Fibroblast of lung (primary cell): ENCODE data around the gene TIAM1. TPM values are rescaled to one million over a fixed set of nuclear protein-coding genes. Genes with fewer than 3 reads are reported as not detected.

Source experiments
- DNase-seq, 2 donors: peaks; one replicate each; pipeline versions ENCODE4 v3.0.0 to v3.0.0-alpha.2; 2010; ENCODE audit warnings: low read depth in 2 of 2
- H2AFZ ChIP-seq: 2 replicates; pipeline ENCODE4 v1.5.1; 2012; ENCODE audit warnings: low read length, control low read depth, inconsistent platforms
- H3K27ac ChIP-seq: 2 replicates; pipeline ENCODE4 v1.5.1; 2011; ENCODE audit warnings: low read length, control low read depth; ENCODE audit not compliant: insufficient read depth
- H3K27me3 ChIP-seq: 2 replicates; pipeline ENCODE4 v1.5.1; 2011; ENCODE audit warnings: mild to moderate bottlenecking, low read length; ENCODE audit not compliant: control insufficient read depth, insufficient read depth
- H3K36me3 ChIP-seq: 2 replicates; pipeline ENCODE4 v1.5.1; 2011; ENCODE audit warnings: low read length; ENCODE audit not compliant: control insufficient read depth, insufficient read depth
- H3K4me1 ChIP-seq: 2 replicates; pipeline ENCODE4 v1.5.1; 2011; ENCODE audit warnings: low read length; ENCODE audit not compliant: control insufficient read depth, insufficient read depth; ENCODE audit errors: extremely low read depth
- H3K4me2 ChIP-seq: 2 replicates; pipeline ENCODE4 v1.5.1; 2011; ENCODE audit warnings: low read length, control low read depth; ENCODE audit not compliant: insufficient read depth; ENCODE audit errors: extremely low read depth
- H3K4me3 ChIP-seq, 4 experiments: fragments of 200-600 bp in 1 of 4; sonication (generic) in 1 of 4; replicated peaks in 1 of 4; 2 replicates each; pipeline ENCODE4 v1.5.1; 2011 to 2016; ENCODE audit warnings: low read length in 4 of 4, low read depth in 3 of 4, mild to moderate bottlenecking in 3 of 4, control low read depth in 2 of 4, inconsistent platforms in 1 of 4, mixed read lengths in 1 of 4; ENCODE audit not compliant: insufficient read depth in 1 of 4; ENCODE audit errors: control extremely low read depth in 1 of 4
- H3K79me2 ChIP-seq: 2 replicates; pipeline ENCODE4 v1.5.1; 2012; ENCODE audit warnings: mild to moderate bottlenecking, low read length, inconsistent platforms; ENCODE audit not compliant: control insufficient read depth, insufficient read depth
- H3K9ac ChIP-seq: 2 replicates; pipeline ENCODE4 v1.5.1; 2011; ENCODE audit warnings: mild to moderate bottlenecking, low read length, control low read depth; ENCODE audit not compliant: insufficient read depth
- H3K9me3 ChIP-seq: 2 replicates; pipeline ENCODE4 v1.5.1; 2012; ENCODE audit warnings: low read depth, low read length; ENCODE audit not compliant: control insufficient read depth, insufficient read depth
- H4K20me1 ChIP-seq: 2 replicates; pipeline ENCODE4 v1.5.1; 2011; ENCODE audit warnings: low read length; ENCODE audit not compliant: control insufficient read depth, insufficient read depth; ENCODE audit errors: extremely low read depth
- CTCF ChIP-seq, 2 donors: IDR thresholded peaks in 1 of 2; conservative IDR thresholded peaks in 1 of 2; 1 replicate in 1 of 2; 2 replicates in 1 of 2; pipeline ENCODE4 v1.5.1; 2011 to 2012; ENCODE audit warnings: low read length in 2 of 2, control low read depth in 1 of 2, inconsistent platforms in 1 of 2, low read depth in 1 of 2, mild to moderate bottlenecking in 1 of 2
- EZH2 ChIP-seq: IDR thresholded peaks from 2 replicates; pipeline ENCODE4 v1.5.1; 2012; ENCODE audit warnings: low read length, control low read depth, mild to moderate bottlenecking; ENCODE audit errors: missing control alignments
- polyA plus RNA-seq, 2 donors: library from polyadenylated mRNA; depleted of rRNA in 1 of 2; stranded (reverse) in 1 of 2; unstranded in 1 of 2; fragments of >200 nt; gene quantifications; 2 replicates each; pipeline ENCODE4 v1.2.1, GENCODE V29; 2011 to 2012; ENCODE audit warnings: missing spikeins in 1 of 2
- total RNA-seq: library from RNA; depleted of rRNA; stranded (reverse); fragments of >200 nt; gene quantifications from 2 replicates; pipeline ENCODE4 v1.2.1, GENCODE V29; 2014

TIAM1 gene
- total and polyA plus RNA-seq, 2 donors (not counting 1 experiment from before 2014, with no cell fraction given) = under 0.01 to 0.52 TPM

- H3K9me3 ChIP-seq = no peaks in the 10 kb centered on the region
- TF ChIP-seq CTCF (conservative IDR thresholded peaks at IDR 0.05 in 1 of 2, IDR thresholded peaks at IDR 0.05 in 1 of 2; ENCODE audit: low read depth in 1 of 2, low read length in 2 of 2) (no peak), EZH2 (no peak)
- no peaks in the 10 kb centered on the region for H3K4me1 ChIP-seq
- H3K27ac ChIP-seq = no peak overlapping the region
- DNase-seq = no peak
- no peak overlapping the region for H3K4me2 ChIP-seq
- no peak overlapping the region for H2AFZ ChIP-seq
- no peaks in the 10 kb centered on the region for H3K79me2 ChIP-seq
- no peak overlapping the region for H3K4me3 ChIP-seq
- no peak overlapping the region for H3K9ac ChIP-seq
- H4K20me1 ChIP-seq = no peaks in the 10 kb centered on the region
- H3K36me3 ChIP-seq = no peaks in the 10 kb centered on the region
- H3K27me3 ChIP-seq = no peaks in the 10 kb centered on the region
Measured at GRCh38 chr21:31281561-31281960, 62.5 kb downstream of the TIAM1 start.

- Histone ChIP-seq H3K36me3 (no peaks in the 10 kb centered on the region), H3K4me1 (no peaks in the 10 kb centered on the region), H3K4me2 (no peak overlapping the region), H3K9me3 (no peaks in the 10 kb centered on the region), H3K27me3 (no peaks in the 10 kb centered on the region), H3K9ac (no peak overlapping the region), H3K79me2 (no peaks in the 10 kb centered on the region), H3K4me3 (no peak overlapping the region), H3K27ac (no peak overlapping the region), H4K20me1 (no peaks in the 10 kb centered on the region), H2AFZ (no peak overlapping the region)
- DNase-seq = peak in 1 of 2 donors; percentile 26
- TF ChIP-seq EZH2 (no peak), CTCF (conservative IDR thresholded peaks at IDR 0.05 in 1 of 2, IDR thresholded peaks at IDR 0.05 in 1 of 2; ENCODE audit: low read depth in 1 of 2, low read length in 2 of 2) (no peak)
Measured at GRCh38 chr21:31279986-31280385, 64.1 kb downstream of the TIAM1 start.

- no peak overlapping the region for H3K4me3 ChIP-seq
- no peak overlapping the region for H3K4me2 ChIP-seq
- TF ChIP-seq CTCF (conservative IDR thresholded peaks at IDR 0.05 in 1 of 2, IDR thresholded peaks at IDR 0.05 in 1 of 2; ENCODE audit: low read depth in 1 of 2, low read length in 2 of 2) (no peak), EZH2 (no peak)
- H3K36me3 ChIP-seq = no peaks in the 10 kb centered on the region
- H3K27ac ChIP-seq = no peak overlapping the region
- no peaks in the 10 kb centered on the region for H3K27me3 ChIP-seq
- no peak for DNase-seq
- H3K9me3 ChIP-seq = no peaks in the 10 kb centered on the region
- no peak overlapping the region for H2AFZ ChIP-seq
- no peaks in the 10 kb centered on the region for H4K20me1 ChIP-seq
- no peaks in the 10 kb centered on the region for H3K79me2 ChIP-seq
- H3K9ac ChIP-seq = no peak overlapping the region
- H3K4me1 ChIP-seq = no peaks in the 10 kb centered on the region
Measured at GRCh38 chr21:31279214-31279613, 64.8 kb downstream of the TIAM1 start.
